Osteocyte (in vitro differentiated cells): ENCODE data around the gene STAU1. TPM values are rescaled to one million over a fixed set of nuclear protein-coding genes. Genes with fewer than 3 reads are reported as not detected.
"Not testable (repeated sequence)": the region's sequence is repeated elsewhere in the genome, so short reads cannot be mapped to it uniquely, and the experiment has no call there.

Experiments used
- DNase-seq: peaks from one replicate; pipeline ENCODE4 v3.0.0; 2021; ENCODE audit warnings: mixed read lengths; ENCODE audit not compliant: unreplicated experiment; ENCODE audit errors: extremely low spot score
- H3K27ac Mint-ChIP-seq: one replicate; pipeline ENCODE4 v1.8.0; 2021; ENCODE audit warnings: mild to moderate bottlenecking, mixed read lengths; ENCODE audit not compliant: unreplicated experiment
- H3K27me3 Mint-ChIP-seq: one replicate; pipeline ENCODE4 v1.8.0; 2021; ENCODE audit warnings: mixed read lengths; ENCODE audit not compliant: unreplicated experiment
- H3K36me3 Mint-ChIP-seq: one replicate; pipeline ENCODE4 v1.8.0; 2021; ENCODE audit warnings: mixed read lengths; ENCODE audit not compliant: unreplicated experiment
- H3K4me1 Mint-ChIP-seq: one replicate; pipeline ENCODE4 v1.8.0; 2021; ENCODE audit warnings: mixed read lengths; ENCODE audit not compliant: unreplicated experiment
- H3K4me3 Mint-ChIP-seq: one replicate; pipeline ENCODE4 v1.8.0; 2021; ENCODE audit warnings: mild to moderate bottlenecking, moderate library complexity, mixed read lengths; ENCODE audit not compliant: unreplicated experiment
- H3K9me3 Mint-ChIP-seq: one replicate; pipeline ENCODE4 v1.8.0; 2021; ENCODE audit warnings: mixed read lengths; ENCODE audit not compliant: unreplicated experiment
- total RNA-seq: library from RNA; stranded (reverse); gene quantifications from 2 replicates; pipeline ENCODE4 v1.2.1, GENCODE V29; 2021
- TF ChIP-seq, protein P1 (sequence below): fragments of 200-600 bp; sonication (generic); IDR thresholded peaks from 2 replicates; pipeline ENCODE4 v1.5.0; 2021; ENCODE audit warnings: antibody characterized with exemption, mild to moderate bottlenecking, moderate library complexity

Gene STAU1
- total RNA-seq, 1 donor from 2014 or later = 83.1 TPM

DNA sequence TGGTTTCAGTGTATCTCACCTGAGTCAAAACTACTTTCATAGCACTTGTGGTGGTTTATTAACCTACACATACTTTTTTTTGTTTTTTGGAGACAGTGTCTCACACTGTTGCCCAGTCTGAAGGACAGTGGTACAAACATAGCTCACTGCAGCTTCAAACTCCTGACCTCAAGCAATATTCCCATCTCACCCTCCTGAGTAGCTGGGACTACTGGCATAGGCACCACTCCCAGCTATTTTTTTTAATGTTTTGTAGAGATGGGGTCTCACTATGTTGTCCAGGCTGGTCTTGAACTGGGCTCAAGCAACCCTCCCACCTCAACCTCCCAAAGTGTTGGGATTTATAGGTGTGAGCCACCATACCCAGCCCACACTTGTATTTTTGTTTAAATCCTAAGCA is 49.7 kb downstream of the STAU1 start:
- peaks cover 21% of the 10 kb centered on the region for H3K4me1 Mint-ChIP-seq
- H3K27me3 Mint-ChIP-seq = no peaks in the 10 kb centered on the region
- H3K36me3 Mint-ChIP-seq = peaks cover 8% of the 10 kb centered on the region
- H3K9me3 Mint-ChIP-seq = no peaks in the 10 kb centered on the region
- TF ChIP-seq, protein P1, sequence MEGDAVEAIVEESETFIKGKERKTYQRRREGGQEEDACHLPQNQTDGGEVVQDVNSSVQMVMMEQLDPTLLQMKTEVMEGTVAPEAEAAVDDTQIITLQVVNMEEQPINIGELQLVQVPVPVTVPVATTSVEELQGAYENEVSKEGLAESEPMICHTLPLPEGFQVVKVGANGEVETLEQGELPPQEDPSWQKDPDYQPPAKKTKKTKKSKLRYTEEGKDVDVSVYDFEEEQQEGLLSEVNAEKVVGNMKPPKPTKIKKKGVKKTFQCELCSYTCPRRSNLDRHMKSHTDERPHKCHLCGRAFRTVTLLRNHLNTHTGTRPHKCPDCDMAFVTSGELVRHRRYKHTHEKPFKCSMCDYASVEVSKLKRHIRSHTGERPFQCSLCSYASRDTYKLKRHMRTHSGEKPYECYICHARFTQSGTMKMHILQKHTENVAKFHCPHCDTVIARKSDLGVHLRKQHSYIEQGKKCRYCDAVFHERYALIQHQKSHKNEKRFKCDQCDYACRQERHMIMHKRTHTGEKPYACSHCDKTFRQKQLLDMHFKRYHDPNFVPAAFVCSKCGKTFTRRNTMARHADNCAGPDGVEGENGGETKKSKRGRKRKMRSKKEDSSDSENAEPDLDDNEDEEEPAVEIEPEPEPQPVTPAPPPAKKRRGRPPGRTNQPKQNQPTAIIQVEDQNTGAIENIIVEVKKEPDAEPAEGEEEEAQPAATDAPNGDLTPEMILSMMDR = no peak
- no peak overlapping the region for H3K27ac Mint-ChIP-seq
- DNase-seq = no peak
- no peak overlapping the region for H3K4me3 Mint-ChIP-seq

DNA sequence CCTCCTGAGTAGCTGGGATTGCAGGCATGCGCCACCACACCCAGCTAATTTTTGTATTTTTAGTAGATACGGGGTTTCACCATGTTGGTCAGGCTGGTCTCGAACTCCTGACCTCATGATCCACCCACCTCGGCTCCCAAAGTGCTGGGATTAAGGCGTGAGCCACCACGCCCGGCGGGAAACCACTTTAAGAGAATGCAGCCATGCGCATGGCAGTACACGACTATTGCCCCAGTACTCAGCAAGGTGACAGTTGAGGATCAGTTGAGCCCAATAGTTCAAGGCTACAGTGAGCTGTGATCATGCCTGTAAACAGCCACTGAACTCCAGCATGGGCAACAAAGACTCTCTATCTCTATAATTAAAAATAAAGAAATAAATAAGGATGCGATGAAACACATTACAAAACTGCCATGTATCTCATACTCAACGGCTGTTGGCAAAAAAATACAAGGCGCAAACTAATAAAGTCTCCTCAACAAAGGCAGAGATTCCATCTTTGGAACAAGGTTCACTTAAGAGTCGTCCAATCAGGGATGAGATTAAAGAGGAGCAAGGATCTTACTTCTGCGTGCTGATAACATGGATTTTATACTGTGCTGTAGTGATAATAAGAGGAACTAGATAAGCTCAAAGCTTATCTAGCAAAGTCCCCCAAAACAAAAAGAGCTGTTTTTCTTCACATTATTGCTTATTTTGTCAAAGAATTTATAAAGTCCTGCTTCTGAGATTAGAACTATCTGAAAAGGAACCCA is 51.1 kb downstream of the STAU1 start:
- TF ChIP-seq, protein P1 = no peak
- Mint-ChIP-seq H3K9me3 (no peaks in the 10 kb centered on the region), H3K4me3 (no peak overlapping the region), H3K27me3 (no peaks in the 10 kb centered on the region), H3K4me1 (peaks cover 29% of the 10 kb centered on the region), H3K36me3 (peaks cover 7% of the 10 kb centered on the region), H3K27ac (no peak overlapping the region)
- no peak for DNase-seq

DNA sequence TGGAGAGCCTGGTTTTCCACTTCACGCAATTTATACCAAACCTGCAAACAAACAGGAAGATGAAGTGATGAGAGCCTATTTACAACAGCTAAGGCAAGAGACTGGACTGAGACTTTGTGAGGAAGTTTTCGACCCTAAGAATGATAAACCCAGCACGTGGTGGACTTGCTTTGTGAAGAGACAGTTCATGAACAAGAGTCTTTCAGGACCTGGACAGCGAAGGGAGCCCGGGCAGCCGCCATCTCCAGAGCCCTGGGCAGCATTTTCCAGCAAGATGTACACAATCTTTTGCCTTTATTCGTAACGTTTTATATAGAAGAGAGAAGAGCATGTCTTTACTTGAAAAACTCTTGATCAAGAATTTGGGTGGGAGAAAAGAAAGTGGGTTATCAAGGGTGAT is 53.3 kb downstream of the STAU1 start:
- H3K4me3 Mint-ChIP-seq, DNase-seq, H3K9me3 Mint-ChIP-seq, H3K27me3 Mint-ChIP-seq, H3K27ac Mint-ChIP-seq: not testable (repeated sequence)
- H3K4me1 Mint-ChIP-seq = peaks cover 15% of the 10 kb centered on the region
- peaks cover 14% of the 10 kb centered on the region for H3K36me3 Mint-ChIP-seq

DNA sequence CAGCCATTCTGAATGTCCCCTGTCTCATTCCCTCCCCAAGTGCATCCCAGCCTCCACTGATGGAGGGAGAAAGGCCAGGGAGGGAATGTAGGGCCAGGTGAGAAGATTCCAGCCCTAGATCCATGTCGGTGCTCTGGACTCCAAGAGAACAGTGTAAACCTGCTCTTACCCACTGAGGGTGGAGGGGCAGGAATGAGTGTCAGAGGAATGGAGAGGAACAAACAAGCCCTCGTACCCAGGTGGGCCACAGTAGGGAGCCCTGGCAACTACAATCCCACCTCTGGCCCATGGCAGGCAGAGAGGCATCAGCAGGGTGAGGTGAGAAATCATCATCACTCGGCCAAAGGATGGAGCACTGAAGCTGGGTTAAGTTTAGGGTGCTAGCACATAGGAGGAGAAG is 54.6 kb downstream of the STAU1 start:
- peaks cover 10% of the 10 kb centered on the region for H3K4me1 Mint-ChIP-seq

DNA sequence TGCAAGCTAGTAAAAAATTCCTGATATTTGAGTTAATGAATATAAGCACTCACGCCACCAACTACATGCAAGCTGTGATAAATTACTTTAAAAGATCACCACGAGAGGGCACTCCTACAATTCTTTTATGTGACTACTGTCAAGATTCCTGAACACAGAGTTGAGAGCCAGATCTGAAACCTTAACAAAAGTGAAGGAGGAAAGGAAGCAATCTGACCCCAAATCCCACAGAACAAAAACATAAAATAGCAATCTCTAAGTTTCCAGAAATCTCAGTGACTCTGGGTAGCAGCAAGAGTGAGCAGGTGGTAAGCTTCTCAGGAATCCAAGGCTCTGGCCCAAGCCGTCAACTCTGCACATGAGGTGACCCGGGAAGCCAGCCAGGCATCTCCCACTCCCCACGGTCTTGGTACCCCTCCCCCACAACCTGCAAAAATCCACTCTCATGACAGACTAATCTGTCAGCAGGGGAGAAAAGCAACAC is 55.1 kb downstream of the STAU1 start:
- H3K27ac Mint-ChIP-seq = peak overlapping the region; percentile 25
- H3K4me1 Mint-ChIP-seq = peaks cover 8% of the 10 kb centered on the region

More for the DNA sequence above, 54.6 kb downstream of the STAU1 start:
- no peak for DNase-seq
- Mint-ChIP-seq H3K9me3 (no peaks in the 10 kb centered on the region), H3K27me3 (no peaks in the 10 kb centered on the region), H3K4me3 (no peak overlapping the region), H3K36me3 (peaks cover 11% of the 10 kb centered on the region), H3K27ac (no peak overlapping the region)
- TF ChIP-seq, protein P1 = no peak

More for the DNA sequence above, 55.1 kb downstream of the STAU1 start:
- no peak for DNase-seq
- Mint-ChIP-seq H3K36me3 (peaks cover 13% of the 10 kb centered on the region), H3K9me3 (no peaks in the 10 kb centered on the region), H3K4me3 (no peak overlapping the region), H3K27me3 (no peaks in the 10 kb centered on the region)
- TF ChIP-seq, protein P1 = peak; percentile 71
